Tibial nerve (tissue), 3 donors: ENCODE data around the gene PAQR7.

Source experiments
- POLR2A ChIP-seq, 2 donors: fragments of 450-650 bp; IDR thresholded peaks; one replicate each; pipeline ENCODE4 v1.6.1; 2017; ENCODE audit warnings: antibody characterized with exemption in 2 of 2, mild to moderate bottlenecking in 2 of 2, moderate library complexity in 2 of 2
- TF ChIP-seq, protein P1 (sequence below), 5 experiments: fragments of 200-600 bp in 3 of 5; fragments of 450-650 bp in 2 of 5; sonication (generic) in 3 of 5; IDR thresholded peaks; one replicate each; pipeline ENCODE4 v1.5.1; 2016 to 2019; ENCODE audit warnings: antibody characterized with exemption in 5 of 5, mild to moderate bottlenecking in 3 of 5, moderate library complexity in 2 of 5

DNA sequence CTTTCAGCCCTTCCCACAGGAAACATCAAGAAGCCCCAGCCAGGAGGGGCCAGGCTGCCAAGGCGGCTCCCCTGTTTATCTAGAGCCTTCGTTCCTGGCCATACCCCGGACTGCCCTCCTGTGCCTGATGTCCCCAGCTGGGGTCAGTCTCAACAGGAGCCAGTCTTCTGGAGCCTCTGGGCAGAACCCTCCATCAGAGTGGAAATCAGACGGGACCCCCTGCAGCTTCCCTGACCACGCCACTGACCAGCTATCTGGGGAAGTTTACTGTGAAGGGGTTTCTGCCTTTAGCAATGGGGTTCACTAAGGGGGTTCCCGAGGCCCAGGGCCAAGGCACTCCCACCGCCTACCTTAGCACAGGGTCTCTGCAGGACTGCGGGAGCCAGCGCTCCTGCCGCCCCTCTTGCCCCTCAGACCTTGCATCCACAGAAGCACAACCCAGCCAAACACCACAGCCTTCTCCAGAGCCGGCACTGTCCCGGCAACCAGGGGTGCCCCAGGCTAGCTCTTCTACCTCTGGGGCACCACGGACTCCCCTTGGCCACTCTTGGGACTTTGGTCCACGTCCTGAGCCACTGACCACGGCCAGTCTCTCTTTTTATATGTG, 59.3 kb downstream of the PAQR7 start:
- TF ChIP-seq POLR2A (IDR thresholded peaks at IDR 0.05), result no peak
- TF ChIP-seq, protein P1, sequence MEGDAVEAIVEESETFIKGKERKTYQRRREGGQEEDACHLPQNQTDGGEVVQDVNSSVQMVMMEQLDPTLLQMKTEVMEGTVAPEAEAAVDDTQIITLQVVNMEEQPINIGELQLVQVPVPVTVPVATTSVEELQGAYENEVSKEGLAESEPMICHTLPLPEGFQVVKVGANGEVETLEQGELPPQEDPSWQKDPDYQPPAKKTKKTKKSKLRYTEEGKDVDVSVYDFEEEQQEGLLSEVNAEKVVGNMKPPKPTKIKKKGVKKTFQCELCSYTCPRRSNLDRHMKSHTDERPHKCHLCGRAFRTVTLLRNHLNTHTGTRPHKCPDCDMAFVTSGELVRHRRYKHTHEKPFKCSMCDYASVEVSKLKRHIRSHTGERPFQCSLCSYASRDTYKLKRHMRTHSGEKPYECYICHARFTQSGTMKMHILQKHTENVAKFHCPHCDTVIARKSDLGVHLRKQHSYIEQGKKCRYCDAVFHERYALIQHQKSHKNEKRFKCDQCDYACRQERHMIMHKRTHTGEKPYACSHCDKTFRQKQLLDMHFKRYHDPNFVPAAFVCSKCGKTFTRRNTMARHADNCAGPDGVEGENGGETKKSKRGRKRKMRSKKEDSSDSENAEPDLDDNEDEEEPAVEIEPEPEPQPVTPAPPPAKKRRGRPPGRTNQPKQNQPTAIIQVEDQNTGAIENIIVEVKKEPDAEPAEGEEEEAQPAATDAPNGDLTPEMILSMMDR (IDR thresholded peaks at IDR 0.05), result no peak
